ENCODE data around the gene ZBTB6.

- TF ChIP-seq CTCF (IDR thresholded peaks at IDR 0.05; ENCODE audit: low read depth, low read length, poor library complexity, severe bottlenecking) (no peak), EZH2phosphoT487 (IDR thresholded peaks at IDR 0.05; ENCODE audit: borderline replicate concordance, low read length) (no peak)
Measured at GRCh38 chr9:122961139-122961538, 48.0 kb upstream of the ZBTB6 start.
